Activated CD4-positive, CD25-positive, alpha-beta regulatory T cell treated with anti-CD3 and anti-CD28 coated beads, Interleukin-2, amount 50 U/mL, for 16 hours (primary cell): ENCODE measurements around the gene TNS3.
"Not testable (repeated sequence)": the region's sequence is repeated elsewhere in the genome, so short reads cannot be mapped to it uniquely, and the experiment has no call there.

Source experiments
- DNase-seq: peaks from one replicate; pipeline ENCODE4 v3.0.0-alpha.2; 2020; ENCODE audit warnings: low read depth, low spot score

Gene TNS3

DNA sequence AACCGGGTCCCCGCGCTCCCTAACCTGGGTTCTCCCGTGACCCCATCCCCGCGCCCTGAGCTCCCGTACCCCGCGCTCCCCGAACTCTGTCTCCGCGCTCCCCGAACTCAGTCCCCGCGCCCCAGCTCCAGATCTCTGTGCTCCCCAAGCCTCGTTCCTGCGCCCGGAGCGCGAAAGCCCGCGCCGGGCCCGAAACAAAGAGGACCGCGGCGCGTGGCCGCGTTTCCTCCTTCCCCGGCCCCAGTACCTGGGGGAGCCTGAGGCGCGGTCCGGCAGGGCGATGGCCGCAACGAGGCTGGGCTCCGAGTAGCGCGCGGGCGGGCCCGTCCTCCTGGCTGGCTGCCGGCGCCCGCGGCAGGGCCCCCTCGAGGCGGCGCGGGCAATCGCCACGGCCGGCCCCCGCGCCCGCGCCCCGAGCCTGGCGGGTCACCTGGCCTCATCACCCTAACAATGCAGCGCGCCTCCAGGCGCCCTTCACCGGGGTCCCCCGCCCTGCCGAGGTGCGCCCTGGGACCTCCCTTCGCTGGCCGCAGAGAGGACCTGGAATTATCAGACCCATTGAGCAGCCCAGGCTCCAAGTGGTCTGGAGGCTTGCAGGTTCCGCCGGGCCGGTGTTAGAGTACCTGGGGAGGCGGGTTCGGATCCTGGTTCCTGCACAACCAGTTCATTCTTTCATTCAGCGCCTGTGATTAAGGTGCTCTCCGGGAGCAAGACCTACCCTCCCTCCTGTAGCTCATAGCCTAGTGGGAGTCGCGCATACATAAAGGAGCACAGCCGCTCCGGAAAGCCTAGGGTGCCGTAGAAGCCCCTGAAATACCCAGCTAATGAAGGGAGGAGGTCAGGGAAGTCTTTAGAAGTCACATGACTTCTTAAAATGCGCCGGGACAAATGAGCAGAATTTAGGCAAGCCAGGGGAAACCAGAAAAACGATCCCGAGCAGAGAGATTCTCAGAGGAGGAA, at the start of gene TNS3:
Gene TNS3, minus strand, starts transcription at position 308 of the 960 bp plus-strand sequence. CDS start 142,475 bp downstream, outside the sequence.
- no peak for DNase-seq

DNA sequence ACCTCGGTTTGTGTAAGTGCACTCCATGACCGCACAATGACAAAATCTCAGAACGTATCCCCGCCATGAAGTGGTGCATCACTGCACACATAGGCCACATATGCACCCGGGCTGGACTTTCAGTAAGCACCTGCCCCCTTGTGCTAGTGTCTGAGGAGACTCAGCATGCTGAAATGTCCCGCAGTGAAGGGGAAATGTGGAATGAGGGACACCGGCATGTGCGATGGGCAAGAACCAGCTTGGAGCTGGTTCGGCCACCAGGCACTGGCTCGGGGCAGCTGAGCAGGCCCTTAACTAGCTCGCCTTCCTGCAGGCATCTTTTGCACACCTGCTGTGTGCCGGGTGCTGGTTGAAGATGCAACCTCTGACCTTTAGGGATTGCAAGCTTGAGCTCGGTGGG, 49.8 kb upstream of the TNS3 start:
- no peak for DNase-seq

DNA sequence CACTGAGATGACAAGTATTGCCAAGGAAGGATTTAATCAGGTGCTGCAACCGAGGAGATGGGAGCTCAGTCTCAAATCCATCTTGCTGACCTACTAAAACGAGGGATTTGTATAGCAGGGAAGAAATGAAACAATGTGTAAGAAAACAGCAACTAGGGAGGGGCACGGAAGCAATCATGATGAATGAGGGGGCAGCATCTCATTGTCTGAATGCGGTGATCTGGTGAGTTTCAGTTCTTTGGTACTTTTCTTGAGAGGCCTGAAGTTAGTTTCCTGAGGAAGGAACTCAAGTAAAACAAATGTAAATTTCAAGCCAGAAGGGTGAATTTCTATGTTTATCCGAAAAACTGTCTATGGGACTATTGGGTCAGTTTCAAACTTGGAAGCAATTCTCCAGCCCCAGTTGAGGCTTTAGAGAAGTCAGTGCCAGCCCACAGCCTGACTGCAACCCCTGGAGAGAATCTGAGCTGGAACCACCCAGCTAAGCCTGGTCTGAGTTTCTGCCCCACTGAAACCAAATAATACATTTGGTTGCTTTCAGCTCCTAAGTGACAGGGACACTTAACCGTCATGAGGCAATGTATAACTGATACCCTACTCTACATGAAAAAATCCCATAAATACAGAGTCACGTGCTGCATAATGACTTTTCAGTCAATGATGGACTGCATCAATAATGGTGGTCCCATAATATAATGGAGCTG, 45.8 kb upstream of the TNS3 start:
- DNase-seq: no peak

DNA sequence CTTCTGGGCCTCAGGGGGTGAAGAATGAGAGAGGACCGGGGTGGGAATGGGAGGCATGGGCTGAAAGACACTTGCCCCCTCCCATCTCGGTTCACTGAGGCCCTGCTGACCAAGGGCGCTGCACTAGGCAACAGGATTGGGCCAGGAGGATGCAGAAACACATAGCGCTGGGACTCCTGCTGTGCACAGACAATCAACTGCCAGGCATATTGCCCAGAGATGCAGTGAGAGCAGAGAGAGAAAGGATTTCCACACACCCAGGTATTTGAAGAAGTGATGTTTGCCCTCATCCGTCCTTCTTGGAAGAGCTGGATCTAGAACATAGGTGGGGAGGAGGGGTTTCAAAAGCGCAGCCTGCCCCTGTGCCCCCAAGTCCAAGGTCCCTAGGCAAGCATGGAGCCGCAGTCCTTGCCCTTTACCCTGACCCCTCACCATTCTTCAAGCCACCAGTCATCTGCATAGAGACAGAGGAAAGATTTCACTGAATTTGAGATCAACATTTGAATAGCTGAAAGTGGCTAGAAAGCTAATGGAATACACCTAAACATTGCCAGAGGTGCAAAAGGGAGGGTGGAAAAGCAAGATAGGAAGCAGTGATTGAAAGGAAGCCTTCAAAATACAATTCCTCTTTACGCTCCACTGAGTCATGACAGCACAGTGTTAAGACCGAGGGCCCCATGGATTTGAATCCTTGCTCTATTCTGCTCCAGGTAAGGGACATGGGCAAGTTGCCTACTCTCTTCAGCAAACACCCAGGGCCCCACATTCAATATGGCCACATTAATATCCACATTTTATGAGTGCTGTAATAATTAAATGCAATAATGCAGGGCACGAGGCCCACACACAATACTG, 44.2 kb upstream of the TNS3 start:
- no peak for DNase-seq

DNA sequence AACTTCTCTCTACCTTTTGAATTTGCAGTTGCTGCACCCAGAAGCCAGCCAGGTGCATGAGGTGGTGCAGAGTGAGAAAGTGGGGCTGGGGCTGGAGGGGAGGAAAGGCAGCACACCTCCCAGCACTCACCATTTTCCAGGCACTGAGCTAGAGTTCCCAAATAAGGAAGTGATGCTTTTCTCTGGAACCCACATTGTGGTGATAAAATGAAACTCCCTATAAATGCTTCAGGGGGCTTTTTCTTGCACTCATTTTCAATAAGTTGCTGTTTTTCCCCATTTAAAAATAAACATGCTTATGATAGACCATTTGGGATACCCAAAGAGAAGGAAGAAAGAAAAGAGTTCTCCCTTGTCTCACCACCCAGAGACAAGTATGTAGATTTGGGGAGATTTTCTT, 42.8 kb upstream of the TNS3 start:
- DNase-seq: no peak

DNA sequence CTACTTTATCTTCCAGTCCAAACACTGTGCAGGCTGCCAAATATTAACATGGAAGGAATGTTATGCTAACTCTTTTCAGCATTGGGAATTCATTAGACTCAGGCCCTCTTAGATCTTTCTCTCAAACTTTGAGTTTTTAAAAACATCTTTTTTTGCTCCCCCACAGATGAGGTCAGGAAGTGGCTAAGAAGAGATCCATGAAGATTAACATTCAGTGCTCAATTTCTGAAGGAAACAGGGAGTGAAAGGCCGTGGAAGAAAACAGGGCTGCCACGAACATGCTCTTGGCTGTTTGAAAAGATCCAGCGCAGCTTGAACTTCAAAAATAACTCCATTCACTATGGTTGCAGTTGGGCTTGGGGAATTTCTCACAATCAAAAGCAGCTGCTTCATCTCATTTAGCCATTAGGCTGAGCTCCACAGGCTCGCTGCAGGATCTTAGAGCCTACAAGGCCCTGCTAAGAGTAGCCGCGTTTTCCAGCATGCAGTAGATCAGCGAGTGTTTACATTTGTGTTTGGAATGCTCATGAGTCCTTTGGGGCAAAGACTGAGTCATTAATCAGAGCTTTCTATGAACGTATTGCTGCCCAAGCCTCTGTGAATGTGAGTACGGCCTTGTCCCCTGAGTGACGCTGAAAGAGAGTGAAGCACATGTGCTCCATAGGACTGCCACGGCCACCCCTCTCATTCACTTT, 41.2 kb upstream of the TNS3 start:
- DNase-seq: no peak

DNA sequence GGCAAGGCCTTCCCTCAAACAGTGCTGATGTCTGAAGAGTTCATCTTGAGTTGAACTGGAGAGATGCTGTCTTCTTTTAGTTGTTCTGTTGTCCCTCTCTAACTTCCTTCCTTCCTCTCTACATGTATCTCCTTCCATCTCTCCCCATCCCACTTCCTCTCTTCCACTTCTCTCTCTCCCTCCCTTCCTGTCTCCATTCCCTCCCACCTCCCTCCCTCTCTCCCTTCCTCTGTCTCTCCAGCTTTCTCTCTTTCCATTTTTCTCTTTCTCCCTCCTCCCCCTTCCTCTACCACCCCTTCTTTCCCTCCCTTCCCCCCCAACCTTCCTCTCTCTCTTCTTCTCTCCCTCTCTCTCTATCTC, 40.7 kb upstream of the TNS3 start:
- no peak for DNase-seq

DNA sequence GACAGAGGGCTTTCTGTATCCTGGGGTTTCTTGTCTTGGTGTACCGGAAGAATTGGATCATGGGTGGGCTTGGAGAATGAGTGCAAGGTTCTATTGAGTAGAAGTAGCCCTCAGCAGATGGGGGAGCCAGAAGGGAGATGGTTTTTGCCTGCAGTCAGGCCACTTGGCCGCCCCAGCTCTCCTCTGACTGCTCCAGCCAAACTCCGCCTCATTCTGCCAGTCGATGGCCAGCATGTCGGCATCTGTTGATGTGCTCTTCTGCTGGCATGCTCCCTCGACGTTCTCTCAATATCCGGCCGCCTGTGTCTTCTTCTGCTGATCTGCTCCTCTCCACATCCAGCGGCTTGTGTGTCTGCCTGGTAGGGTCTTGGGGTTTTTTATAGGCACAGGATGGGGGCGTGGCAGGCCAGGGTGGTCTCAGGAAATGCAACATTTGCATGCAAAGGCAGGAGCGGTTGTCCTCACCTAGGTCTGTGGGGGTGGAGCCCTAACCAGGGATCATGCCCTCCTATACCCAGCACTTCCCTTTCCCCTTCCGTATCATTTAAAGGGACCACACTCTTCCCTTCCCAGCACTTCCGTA, 40.2 kb upstream of the TNS3 start:
- no peak for DNase-seq

DNA sequence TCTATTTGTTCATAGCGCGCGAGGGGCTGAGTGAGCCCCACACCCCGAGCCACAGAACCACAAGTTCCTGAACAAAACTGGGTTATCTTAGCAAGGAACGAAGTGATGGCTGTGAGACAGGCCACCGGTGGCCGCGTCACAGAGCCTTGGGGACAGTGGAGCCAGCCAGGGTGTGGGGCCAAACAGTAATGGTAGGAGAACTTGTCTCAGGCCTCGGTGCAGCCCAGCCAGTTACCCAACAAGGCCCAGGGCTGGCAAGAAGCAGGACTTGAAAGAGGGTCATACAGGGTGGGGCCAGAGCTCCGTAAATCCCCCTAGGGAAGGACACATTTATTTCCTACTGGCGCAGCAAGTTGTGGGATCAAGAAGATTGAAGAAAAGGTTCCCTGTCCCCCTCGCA, 39.4 kb upstream of the TNS3 start:
- DNase-seq: no peak

DNA sequence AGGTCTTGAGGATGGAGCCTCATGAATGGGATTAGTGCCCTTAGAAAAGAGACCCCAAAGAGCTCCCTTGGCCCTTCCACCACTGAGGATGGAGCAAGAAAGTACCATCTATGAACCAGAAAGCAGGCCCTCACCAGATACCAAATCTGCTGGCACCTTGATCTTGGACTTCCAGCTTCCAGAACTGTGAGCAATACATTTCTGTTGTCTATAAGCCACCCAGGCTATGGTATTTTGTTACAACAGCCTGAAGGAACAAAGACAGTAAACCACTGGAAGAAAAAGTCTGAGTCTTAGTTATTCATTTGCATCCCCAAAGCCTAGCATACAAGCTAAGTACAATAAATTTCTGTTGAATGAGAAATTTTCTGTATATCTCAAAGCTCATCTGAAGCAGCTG, 37.9 kb upstream of the TNS3 start:
- DNase-seq: no peak

DNA sequence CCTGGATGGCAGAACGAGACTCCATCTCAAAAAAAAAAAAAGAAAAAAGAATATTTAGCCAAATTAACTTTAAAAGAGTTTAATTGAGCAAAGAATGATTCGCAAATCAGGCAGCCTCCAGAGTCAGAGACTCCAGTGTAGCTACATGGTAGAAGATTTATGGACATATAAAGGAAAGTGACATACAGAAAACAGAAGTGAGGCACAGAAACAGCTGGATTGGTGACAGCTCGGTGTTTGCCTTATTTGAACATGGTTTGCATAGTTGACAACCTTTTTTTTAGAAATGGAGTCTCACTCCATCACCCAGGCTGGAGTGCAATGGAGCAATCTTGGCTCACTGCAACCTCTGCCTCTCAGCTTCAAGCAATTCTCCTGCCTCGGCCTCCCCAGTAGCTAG, 35.2 kb upstream of the TNS3 start:
- DNase-seq: no peak

DNA sequence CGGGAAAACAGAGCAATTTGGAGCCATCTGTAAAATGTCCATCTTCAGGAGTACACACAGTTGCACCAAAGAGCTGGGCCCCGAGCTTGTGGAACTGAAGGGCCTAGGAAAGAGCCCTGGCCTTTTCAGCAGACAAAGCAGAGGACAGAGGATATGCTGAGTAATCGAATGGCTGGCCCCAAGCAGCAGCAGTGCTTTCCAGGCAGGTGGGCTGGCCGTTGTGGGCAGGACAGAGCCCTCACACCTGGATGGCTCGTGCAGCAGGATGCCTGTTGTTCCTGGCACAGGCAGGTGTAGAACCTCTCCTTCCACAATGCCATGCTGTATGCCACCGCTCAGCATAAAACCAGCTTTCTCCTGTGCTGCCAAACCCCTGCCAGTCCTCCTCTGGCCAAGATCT, 32.5 kb upstream of the TNS3 start:
- DNase-seq: no peak

DNA sequence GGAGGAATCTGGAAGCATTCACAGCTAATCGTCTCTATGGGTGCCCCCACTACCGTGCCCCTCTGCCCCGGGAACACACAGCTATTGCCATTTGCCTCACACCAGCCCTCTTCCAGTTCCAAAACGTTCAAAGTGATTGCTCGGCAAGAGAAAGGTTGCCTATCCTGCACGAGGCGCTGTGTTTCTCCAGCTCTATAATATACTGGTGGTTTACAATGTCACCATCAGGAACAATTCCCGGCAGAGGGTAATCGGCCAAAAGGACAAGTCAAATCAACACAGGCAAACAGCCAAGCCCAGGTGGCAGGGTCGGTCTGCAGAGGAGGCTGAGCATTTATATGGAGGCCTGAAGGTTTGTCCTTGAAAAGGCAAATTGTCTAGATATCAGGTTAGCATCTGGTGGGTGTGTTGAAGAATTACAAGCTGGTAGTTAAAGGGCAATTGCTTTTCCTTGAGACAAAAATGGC, 29.2 kb upstream of the TNS3 start:
- DNase-seq: no peak

DNA sequence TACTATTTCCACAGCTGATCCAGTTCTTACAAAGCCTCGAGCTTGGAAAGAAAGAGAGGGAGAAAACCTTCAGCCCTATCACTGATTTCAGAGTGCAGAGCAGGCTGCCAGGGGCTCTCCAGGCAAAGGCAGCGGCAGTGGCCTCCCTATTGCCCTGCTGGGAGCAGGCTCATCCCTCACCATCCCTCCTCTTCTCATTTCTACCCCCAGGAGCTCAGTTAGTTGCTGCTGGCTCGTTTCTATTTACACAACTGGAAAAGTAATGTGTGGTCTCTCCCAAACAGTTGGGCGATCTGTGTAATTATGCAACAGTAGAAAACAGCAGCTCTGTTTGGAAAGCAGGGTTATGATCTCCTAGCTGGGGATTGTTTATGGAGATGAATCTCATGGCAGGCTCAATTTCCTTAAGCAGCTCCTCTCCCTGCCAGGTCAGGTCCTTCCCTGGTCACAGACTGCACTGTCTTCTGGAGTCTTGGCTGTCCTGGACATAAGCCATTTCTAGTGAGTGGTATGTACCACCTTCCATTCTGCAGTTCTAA, 28.7 kb upstream of the TNS3 start:
- DNase-seq: no peak

DNA sequence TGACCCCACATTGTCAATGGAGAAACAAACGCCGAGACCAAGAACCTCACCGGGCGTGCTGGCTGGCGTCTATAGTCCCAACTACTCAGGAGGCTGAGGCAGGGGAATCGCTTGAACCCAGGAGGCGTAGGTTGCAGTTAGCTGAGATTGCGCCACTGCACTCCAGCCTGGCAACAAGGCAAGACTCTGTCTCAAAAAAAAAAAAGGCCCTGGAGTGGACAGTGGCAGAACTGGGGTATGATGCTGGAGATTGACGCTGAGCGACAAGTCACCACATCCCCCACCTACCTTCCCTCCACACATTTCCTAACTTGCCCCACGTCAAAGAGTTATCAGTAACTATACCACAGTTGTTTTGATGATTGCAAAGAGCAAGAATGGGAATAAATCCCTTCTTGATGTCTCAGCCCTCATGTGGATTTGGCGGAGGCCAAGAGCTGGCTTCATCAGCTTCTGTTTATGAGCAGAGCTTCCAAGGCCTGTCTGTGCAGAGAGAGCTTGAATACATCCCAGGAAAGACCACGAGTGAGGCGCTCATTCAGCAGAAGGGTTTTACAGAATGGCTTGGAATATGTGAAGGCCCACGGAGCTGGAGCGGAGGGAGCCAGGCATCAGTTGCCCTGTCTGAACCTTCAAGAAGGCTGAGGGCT, 28.0 kb upstream of the TNS3 start:
- DNase-seq: no peak

DNA sequence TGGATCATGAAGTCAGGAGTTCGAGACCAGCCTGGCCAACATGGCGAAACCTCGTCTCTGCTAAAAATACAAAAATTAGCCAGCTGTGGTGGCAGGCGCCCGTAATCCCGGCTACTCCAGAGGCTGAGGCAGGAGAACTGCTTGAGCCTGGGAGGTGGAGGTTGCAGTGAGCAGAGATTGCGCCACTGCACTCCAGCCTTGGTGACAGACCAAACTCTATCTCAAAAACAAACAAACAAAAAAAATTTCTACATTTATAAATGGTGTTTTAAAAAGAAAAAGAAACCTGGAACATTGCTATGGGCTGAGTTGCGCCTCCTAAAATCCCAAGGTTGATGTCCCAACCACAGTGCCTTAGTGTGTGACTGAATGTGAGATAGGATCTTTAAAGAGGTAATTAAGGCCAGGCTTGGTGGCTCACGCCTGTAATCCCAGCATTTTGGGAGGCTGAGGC, 24.7 kb upstream of the TNS3 start:
- DNase-seq: not testable (repeated sequence)

DNA sequence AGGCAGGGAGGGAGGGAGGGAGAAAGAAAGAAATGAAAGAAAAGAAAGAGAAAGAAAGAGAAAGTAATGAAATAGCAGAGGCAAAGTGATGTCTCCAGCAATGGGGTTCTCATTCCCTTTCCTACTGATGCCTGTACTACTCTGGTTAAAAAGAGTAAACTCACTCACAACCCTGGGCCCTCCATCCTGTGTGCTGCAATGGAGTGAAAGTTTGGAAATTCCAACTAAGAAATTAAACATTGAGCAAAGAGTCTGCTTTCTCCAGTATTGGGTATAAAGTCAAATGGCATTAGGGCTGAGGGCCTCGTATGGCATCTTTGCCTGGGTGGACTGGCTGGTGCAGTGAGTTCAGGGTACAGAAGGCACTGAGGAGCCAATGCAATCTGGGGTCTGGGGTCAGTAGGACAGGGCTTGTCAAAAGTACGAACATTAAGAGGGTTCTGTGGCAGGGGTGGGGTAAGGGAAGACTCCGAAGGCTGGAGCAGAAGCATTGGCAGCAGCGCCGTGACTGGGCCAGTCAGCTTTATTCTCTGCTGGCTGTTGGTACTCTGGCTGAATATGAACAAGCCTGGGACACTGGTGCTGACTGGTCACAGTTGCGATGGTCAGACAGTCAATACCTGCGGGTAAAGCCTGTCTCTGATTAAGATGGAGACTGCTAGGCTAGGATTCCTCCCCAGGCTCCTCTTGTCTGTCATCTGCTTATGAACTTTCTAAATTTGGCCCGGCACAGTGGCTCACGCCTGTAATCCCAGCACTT, 24.1 kb upstream of the TNS3 start:
- DNase-seq: no peak

DNA sequence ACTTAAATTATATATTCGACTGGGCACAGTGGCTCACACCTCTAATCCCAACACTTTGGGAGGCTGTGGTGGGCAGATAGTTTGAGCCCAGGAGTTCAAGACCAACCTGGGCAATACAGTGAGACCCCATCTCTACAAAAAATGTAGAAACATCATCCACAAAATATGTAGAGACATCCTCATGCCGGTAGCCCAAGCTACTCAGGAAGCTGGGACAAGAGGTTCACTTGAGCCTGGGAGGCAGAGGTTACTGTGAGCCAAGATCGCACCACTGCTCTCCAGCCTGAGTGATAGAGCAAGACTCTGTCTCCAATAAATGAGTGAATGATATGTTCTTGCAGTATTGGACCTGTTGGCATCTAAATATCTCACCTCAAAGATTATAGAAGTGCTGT, 22.6 kb upstream of the TNS3 start:
- DNase-seq: no peak

DNA sequence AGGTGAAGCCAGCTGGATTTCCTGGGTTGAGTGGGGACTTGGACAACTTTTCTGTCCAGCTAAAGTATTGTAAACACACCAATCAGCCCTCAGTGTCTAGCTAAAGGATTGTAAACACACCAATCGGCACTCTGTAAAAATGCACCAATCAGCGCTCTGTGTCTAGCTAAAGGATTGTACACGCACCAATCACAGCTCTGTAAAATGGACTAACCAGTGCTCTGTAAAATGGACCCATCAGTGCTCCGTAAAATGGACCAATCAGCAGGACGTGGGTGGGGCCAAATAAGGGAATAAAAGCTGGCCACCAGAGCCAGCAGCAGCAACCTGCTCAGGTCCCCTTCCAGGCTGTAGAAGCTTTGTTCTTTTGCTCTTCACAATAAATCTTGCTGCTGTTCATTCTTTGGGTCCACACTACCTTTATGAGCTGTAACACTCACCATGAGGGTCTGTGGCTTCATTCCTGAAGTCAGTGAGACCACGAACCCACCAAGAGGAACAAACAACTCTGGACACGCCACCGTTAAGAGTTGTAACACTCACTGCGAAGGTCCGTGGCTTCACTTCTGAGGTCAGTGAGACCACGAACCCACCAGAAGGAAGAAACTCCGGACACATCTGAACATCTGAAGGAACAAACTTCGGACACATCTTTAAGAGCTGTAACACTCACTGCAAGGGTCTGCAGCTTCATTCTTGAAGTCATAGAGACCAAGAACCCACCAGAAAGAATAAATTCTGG, 21.8 kb upstream of the TNS3 start:
- DNase-seq: not testable (repeated sequence)
